ENCODE measurements around the gene SLC1A1.

Gene SLC1A1

DNA sequence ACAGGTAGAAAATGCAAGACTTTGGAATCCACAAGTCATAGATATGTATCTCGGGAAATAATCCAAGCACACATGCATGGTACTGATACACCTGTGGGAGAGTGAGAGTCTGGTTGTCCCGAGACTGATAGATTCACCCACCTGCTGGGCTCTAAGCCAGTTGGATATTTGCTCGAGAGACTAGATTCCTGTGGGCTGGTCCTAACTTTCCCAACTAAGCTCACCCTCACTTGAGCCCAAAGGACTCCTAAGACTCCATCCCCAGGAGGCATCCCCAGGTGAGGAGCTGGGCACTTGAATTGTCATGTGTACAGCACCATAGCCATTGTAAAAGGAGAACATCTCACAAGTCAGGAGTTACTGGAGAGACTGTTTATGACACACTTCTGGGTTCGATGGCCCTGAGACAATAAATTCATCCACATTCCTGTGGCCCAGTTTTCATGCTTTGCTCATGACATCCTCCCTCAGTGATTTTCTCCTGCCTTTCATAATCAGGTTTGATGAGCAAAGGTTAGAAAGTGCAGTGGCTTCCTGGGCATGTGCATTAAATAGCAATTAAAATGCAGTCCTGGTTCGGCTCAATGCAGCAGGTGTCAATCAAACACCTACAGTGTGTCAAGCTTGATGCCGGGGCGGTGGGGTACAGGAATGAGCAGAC lies 18.1 kb downstream of the SLC1A1 start:
- Histone ChIP-seq H3K27me3 (ENCODE audit: insufficient read depth, poor library complexity, severe bottlenecking) (no peaks in the 10 kb centered on the region), H3K4me3 (ENCODE audit: severe bottlenecking) (no peak overlapping the region), H3K36me3 (ENCODE audit: low read depth) (no peaks in the 10 kb centered on the region), H3K27ac (ENCODE audit: poor library complexity, severe bottlenecking) (no peak overlapping the region), H3K9me3 (ENCODE audit: severe bottlenecking) (no peaks in the 10 kb centered on the region), H3K4me1 (ENCODE audit: insufficient read depth, poor library complexity, severe bottlenecking) (no peaks in the 10 kb centered on the region)
- TF ChIP-seq, protein P1, sequence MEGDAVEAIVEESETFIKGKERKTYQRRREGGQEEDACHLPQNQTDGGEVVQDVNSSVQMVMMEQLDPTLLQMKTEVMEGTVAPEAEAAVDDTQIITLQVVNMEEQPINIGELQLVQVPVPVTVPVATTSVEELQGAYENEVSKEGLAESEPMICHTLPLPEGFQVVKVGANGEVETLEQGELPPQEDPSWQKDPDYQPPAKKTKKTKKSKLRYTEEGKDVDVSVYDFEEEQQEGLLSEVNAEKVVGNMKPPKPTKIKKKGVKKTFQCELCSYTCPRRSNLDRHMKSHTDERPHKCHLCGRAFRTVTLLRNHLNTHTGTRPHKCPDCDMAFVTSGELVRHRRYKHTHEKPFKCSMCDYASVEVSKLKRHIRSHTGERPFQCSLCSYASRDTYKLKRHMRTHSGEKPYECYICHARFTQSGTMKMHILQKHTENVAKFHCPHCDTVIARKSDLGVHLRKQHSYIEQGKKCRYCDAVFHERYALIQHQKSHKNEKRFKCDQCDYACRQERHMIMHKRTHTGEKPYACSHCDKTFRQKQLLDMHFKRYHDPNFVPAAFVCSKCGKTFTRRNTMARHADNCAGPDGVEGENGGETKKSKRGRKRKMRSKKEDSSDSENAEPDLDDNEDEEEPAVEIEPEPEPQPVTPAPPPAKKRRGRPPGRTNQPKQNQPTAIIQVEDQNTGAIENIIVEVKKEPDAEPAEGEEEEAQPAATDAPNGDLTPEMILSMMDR (IDR thresholded peaks at IDR 0.05; ENCODE audit: poor library complexity, severe bottlenecking) = no peak
- no peak for DNase-seq (ENCODE audit: low spot score)
- ATAC-seq (ENCODE audit: low read depth) = peak; percentile 44; the same call in 1 of the 3 replicates

DNA sequence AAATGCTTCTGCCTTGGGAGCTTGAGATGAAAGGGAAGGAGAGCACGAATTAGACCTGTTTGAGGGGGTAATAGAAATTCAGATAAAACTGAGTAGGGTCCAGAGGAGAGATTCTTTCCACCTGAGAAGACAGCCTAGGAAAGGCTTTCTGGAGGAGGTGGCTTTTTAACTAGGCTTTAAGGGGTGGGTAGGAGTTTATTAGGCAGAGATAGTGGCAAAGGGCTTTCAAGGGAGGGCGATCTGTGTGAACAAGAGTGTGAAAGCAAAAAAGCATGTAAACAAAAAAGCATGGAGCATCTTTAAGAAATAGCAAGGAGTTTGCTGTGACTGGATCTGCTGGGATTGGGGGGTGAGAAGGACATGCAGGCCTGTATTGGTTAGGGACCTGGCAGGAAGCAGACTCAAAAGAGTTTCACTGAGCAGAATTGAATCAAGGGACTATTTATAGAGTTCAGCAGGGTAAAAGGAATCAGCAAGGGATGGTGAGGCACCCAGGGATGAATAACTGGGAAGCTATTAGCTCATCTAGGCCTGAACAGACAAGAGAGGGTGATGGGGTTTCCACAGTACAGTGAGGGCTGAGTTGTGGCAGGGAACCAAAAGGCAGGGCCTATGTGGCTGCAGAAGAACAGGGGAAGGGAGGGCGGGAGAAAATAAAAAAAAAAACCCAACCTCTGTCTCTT lies 18.8 kb downstream of the SLC1A1 start:
- Histone ChIP-seq H3K27me3 (ENCODE audit: insufficient read depth, poor library complexity, severe bottlenecking) (no peaks in the 10 kb centered on the region), H3K4me3 (ENCODE audit: severe bottlenecking) (no peak overlapping the region), H3K36me3 (ENCODE audit: low read depth) (no peaks in the 10 kb centered on the region), H3K27ac (ENCODE audit: poor library complexity, severe bottlenecking) (no peak overlapping the region), H3K9me3 (ENCODE audit: severe bottlenecking) (no peaks in the 10 kb centered on the region), H3K4me1 (ENCODE audit: insufficient read depth, poor library complexity, severe bottlenecking) (no peaks in the 10 kb centered on the region)
- peak; percentile 27; the same call in 1 of the 3 replicates for ATAC-seq (ENCODE audit: low read depth)
- DNase-seq (ENCODE audit: low spot score) = no peak
- TF ChIP-seq, protein P1 (IDR thresholded peaks at IDR 0.05; ENCODE audit: poor library complexity, severe bottlenecking) = no peak

DNA sequence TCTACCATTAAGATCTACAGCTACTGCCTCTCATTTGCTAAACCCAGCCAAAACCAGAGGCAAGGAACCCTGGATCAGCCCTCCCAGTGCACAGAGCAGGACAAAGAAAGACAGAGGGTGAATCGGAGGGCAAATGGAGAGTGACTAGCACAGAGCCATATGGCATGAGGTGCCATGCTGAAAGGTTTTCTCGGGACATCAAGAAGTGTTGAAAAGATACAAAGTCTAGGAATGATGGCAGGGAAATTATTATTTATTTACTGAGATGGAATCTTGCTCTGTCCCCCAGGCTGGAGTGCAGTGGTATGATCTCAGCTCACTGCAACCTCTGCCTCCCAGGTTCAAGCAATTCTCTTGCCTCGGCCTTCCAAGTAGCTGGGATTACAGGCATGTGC lies 19.3 kb downstream of the SLC1A1 start:
- Histone ChIP-seq H3K27ac (ENCODE audit: poor library complexity, severe bottlenecking) (no peak overlapping the region), H3K4me1 (ENCODE audit: insufficient read depth, poor library complexity, severe bottlenecking) (no peaks in the 10 kb centered on the region), H3K4me3 (ENCODE audit: severe bottlenecking) (no peak overlapping the region), H3K27me3 (ENCODE audit: insufficient read depth, poor library complexity, severe bottlenecking) (no peaks in the 10 kb centered on the region), H3K9me3 (ENCODE audit: severe bottlenecking) (no peaks in the 10 kb centered on the region), H3K36me3 (ENCODE audit: low read depth) (no peaks in the 10 kb centered on the region)
- no peak for ATAC-seq (ENCODE audit: low read depth)
- TF ChIP-seq, protein P1 (IDR thresholded peaks at IDR 0.05; ENCODE audit: poor library complexity, severe bottlenecking) = no peak
- DNase-seq (ENCODE audit: low spot score) = no peak

DNA sequence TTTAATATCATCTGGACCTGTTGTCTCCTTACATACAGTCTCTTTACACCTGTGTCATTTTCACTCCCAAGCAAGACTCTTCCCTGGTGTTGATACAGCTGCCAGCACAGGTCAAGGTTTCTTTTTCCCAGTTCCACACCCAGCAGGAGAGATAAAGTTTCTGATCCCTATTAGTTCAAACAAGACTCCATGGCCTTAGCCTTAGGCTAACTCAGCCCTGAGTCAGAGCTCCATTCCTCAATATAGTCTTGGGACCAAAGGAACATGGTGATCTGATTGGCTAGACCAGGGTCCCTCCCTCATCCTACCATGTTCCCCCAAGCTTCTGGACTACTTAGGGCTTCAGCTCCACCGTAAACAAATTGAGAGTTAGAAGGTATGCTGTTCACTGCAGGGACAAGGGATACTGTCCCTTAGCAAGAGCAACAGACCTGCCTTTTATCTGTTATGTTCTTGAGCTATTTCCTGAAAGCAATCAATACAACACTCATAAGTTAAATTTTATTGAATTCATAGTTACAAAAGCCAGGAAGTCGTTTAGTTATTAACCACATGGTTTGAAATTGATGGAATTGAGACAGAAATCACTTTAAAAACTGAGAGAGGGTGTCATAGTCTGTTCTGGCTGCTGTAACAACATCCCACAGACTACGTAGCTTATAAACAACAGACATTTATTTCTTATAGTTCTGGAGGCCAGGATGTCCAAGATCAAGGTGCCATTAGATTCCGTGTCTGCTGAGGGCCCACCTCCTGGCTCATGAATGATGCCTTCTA lies 20.5 kb downstream of the SLC1A1 start:
- ATAC-seq (ENCODE audit: low read depth) (no peak), DNase-seq (ENCODE audit: low spot score) (no peak)
- Histone ChIP-seq H3K36me3 (ENCODE audit: low read depth) (no peaks in the 10 kb centered on the region), H3K9me3 (ENCODE audit: severe bottlenecking) (no peaks in the 10 kb centered on the region), H3K4me1 (ENCODE audit: insufficient read depth, poor library complexity, severe bottlenecking) (no peaks in the 10 kb centered on the region), H3K27ac (ENCODE audit: poor library complexity, severe bottlenecking) (no peak overlapping the region), H3K27me3 (ENCODE audit: insufficient read depth, poor library complexity, severe bottlenecking) (no peaks in the 10 kb centered on the region), H3K4me3 (ENCODE audit: severe bottlenecking) (no peak overlapping the region)
- TF ChIP-seq, protein P1 (IDR thresholded peaks at IDR 0.05; ENCODE audit: poor library complexity, severe bottlenecking) = no peak
